SK-N-SH treated with all-trans-retinoic acid at 6 μM for 48 hours (cell line): ENCODE results near the gene SELENOF.

ENCODE experiments used
- ATAC-seq: fragments of 200-7000 bp; cut with Tn5 transposase; 3 replicates; pipeline ENCODE4 v1.9.1; 2020; ENCODE audit warnings: mild to moderate bottlenecking, moderate library complexity
- CREB5 ChIP-seq: fragments of 250-450 bp; sonication (Bioruptor Pico); IDR thresholded peaks from 2 replicates; pipeline ENCODE4 v1.5.1; 2020; ENCODE audit warnings: low read depth, mild to moderate bottlenecking, moderate library complexity
- CSDC2 ChIP-seq: fragments of 250-450 bp; sonication (Bioruptor Pico); IDR thresholded peaks from 2 replicates; pipeline ENCODE4 v1.5.0; 2020; ENCODE audit warnings: mild to moderate bottlenecking, moderate library complexity
- CSRNP3 ChIP-seq: fragments of 250-450 bp; sonication (Bioruptor Pico); IDR thresholded peaks from 2 replicates; pipeline ENCODE4 v1.5.1; 2021; ENCODE audit warnings: mild to moderate bottlenecking, moderate library complexity
- ESRRG ChIP-seq: fragments of 250-450 bp; sonication (Bioruptor Pico); IDR thresholded peaks from 2 replicates; pipeline ENCODE4 v1.6.1; 2021; ENCODE audit warnings: mild to moderate bottlenecking
- GLIS3 ChIP-seq: fragments of 250-450 bp; sonication (Bioruptor Pico); IDR thresholded peaks from 2 replicates; pipeline ENCODE4 v1.5.0; 2020; ENCODE audit warnings: mild to moderate bottlenecking, moderate library complexity
- ISL1 ChIP-seq: fragments of 250-450 bp; sonication (Bioruptor Pico); IDR thresholded peaks from 2 replicates; pipeline ENCODE4 v2.1.2; 2022; ENCODE audit warnings: mild to moderate bottlenecking, moderate library complexity
- OSR1 ChIP-seq: fragments of 250-450 bp; sonication (Bioruptor Pico); IDR thresholded peaks from 2 replicates; pipeline ENCODE4 v1.8.0; 2022; ENCODE audit warnings: moderate library complexity, mild to moderate bottlenecking, inconsistent platforms
- PATZ1 ChIP-seq: fragments of 250-450 bp; sonication (Bioruptor Pico); IDR thresholded peaks from 2 replicates; pipeline ENCODE4 v1.8.0; 2020; ENCODE audit warnings: mild to moderate bottlenecking, moderate library complexity, borderline replicate concordance
- POU6F1 ChIP-seq: fragments of 250-450 bp; sonication (Bioruptor Pico); IDR thresholded peaks from 2 replicates; pipeline ENCODE4 v1.8.0; 2021; ENCODE audit warnings: low read depth, mild to moderate bottlenecking, moderate library complexity, borderline replicate concordance
- RARB ChIP-seq: fragments of 250-450 bp; sonication (Bioruptor Pico); IDR thresholded peaks from 2 replicates; pipeline ENCODE4 v1.8.0; 2021; ENCODE audit warnings: mild to moderate bottlenecking, moderate library complexity
- SNAI2 ChIP-seq: fragments of 250-450 bp; sonication (Bioruptor Pico); IDR thresholded peaks from 2 replicates; pipeline ENCODE4 v1.5.0; 2020; ENCODE audit warnings: mild to moderate bottlenecking, moderate library complexity
- TCF4 ChIP-seq: fragments of 250-450 bp; sonication (Bioruptor Pico); IDR thresholded peaks from 2 replicates; pipeline ENCODE4 v1.8.0; 2021; ENCODE audit warnings: mild to moderate bottlenecking, moderate library complexity, borderline replicate concordance
- TOX ChIP-seq: fragments of 250-450 bp; sonication (Bioruptor Pico); IDR thresholded peaks from 2 replicates; pipeline ENCODE4 v1.8.0; 2021; ENCODE audit warnings: mild to moderate bottlenecking, moderate library complexity, borderline replicate concordance
- TSHZ2 ChIP-seq: fragments of 250-450 bp; sonication (Bioruptor Pico); IDR thresholded peaks from 2 replicates; pipeline ENCODE4 v1.5.0; 2020; ENCODE audit warnings: mild to moderate bottlenecking, moderate library complexity
- ZC3H10 ChIP-seq: fragments of 250-450 bp; sonication (Bioruptor Pico); IDR thresholded peaks from 2 replicates; pipeline ENCODE4 v1.5.1; 2021; ENCODE audit warnings: mild to moderate bottlenecking, moderate library complexity
- ZFP30 ChIP-seq: fragments of 450-650 bp; formaldehyde crosslinking; IDR thresholded peaks from 2 replicates; pipeline ENCODE4 v1.5.0; 2022; ENCODE audit warnings: mild to moderate bottlenecking, moderate library complexity
- ZNF565 ChIP-seq: fragments of 450-650 bp; formaldehyde crosslinking; conservative IDR thresholded peaks from 2 replicates; pipeline ENCODE4 v1.5.0; 2020; ENCODE audit warnings: low read depth, mild to moderate bottlenecking, moderate library complexity
- ZNF70 ChIP-seq: fragments of 450-650 bp; formaldehyde crosslinking; IDR thresholded peaks from 2 replicates; pipeline ENCODE4 v1.5.0; 2020; ENCODE audit warnings: mild to moderate bottlenecking, moderate library complexity

Gene SELENOF

GRCh38 chr1:86914998-86915736 is 1.2 kb upstream of the SELENOF start:
- TF ChIP-seq ZC3H10: no peak
- no peak for TF ChIP-seq RARB
- TF ChIP-seq ISL1 (CRISPR knock-in tag): no peak
- no peak for TF ChIP-seq POU6F1 (CRISPR knock-in tag)
- TF ChIP-seq TOX (CRISPR knock-in tag): no peak
- TF ChIP-seq ZNF70 (CRISPR knock-in tag): no peak
- no peak for TF ChIP-seq ESRRG (CRISPR knock-in tag)
- ATAC-seq: peak; percentile 65

- TF ChIP-seq GLIS3 (CRISPR knock-in tag) (no peak), TSHZ2 (CRISPR knock-in tag) (no peak), RARB (no peak), SNAI2 (CRISPR knock-in tag) (no peak), CREB5 (CRISPR knock-in tag) (no peak), ZFP30 (CRISPR knock-in tag) (no peak), ZC3H10 (no peak)
- no peak; the same call in 2 of the 3 replicates for ATAC-seq
Measured at GRCh38 chr1:86914601-86914997, 673 bp upstream of the SELENOF start, which contains the start of gene HS2ST1. Gene HS2ST1 (plus strand): TSS chr1:86914635.

GRCh38 chr1:86913399-86913895 is 479 bp downstream of the SELENOF start:
- ATAC-seq: no peak
- no peak for TF ChIP-seq ZC3H10
- no peak for TF ChIP-seq RARB
- TF ChIP-seq CSRNP3: no peak
- TF ChIP-seq CSDC2 (CRISPR knock-in tag): no peak
- no peak for TF ChIP-seq GLIS3 (CRISPR knock-in tag)
- no peak for TF ChIP-seq ZNF70 (CRISPR knock-in tag)
- TF ChIP-seq TCF4: no peak
- TF ChIP-seq ZNF565: no peak
- TF ChIP-seq ISL1 (CRISPR knock-in tag): no peak
- no peak for TF ChIP-seq PATZ1 (CRISPR knock-in tag)

GRCh38 chr1:86912281-86912900 is 1.5 kb downstream of the SELENOF start:
- no peak for ATAC-seq

More at GRCh38 chr1:86912281-86912900, 1.5 kb downstream of the SELENOF start:
- no peak for TF ChIP-seq ISL1 (CRISPR knock-in tag)
- no peak for TF ChIP-seq CREB5 (CRISPR knock-in tag)
- no peak for TF ChIP-seq OSR1
- TF ChIP-seq PATZ1 (CRISPR knock-in tag): no peak
- TF ChIP-seq ZNF70 (CRISPR knock-in tag): no peak
- no peak for TF ChIP-seq RARB
